ENCODE data around the gene TMEM171.

TMEM171 gene

GRCh38 chr5:73120222-73121118 is at the start of gene TMEM171:
TMEM171 (plus strand) TSS chr5:73120575; CDS start chr5:73123374, 2,799 bp downstream.
- no peak within 1 kb of the TSS for H3K4me3 ChIP-seq (ENCODE audit: low read depth, low read length)
- no peak for TF ChIP-seq CTCF (IDR thresholded peaks at IDR 0.05; ENCODE audit: borderline replicate concordance, insufficient read depth, low read depth, low read length)

GRCh38 chr5:73081093-73081492 is 39.3 kb upstream of the TMEM171 start:
- no peak for TF ChIP-seq CTCF (IDR thresholded peaks at IDR 0.05; ENCODE audit: borderline replicate concordance, insufficient read depth, low read depth, low read length)
- no peak overlapping the region for H3K4me3 ChIP-seq (ENCODE audit: low read depth, low read length)

- no peak for TF ChIP-seq CTCF (IDR thresholded peaks at IDR 0.05; ENCODE audit: borderline replicate concordance, insufficient read depth, low read depth, low read length)
- no peak overlapping the region for H3K4me3 ChIP-seq (ENCODE audit: low read depth, low read length)
Observed at GRCh38 chr5:73088026-73088425, 32.3 kb upstream of the TMEM171 start.

- H3K4me3 ChIP-seq (ENCODE audit: low read depth, low read length): no peak overlapping the region
- TF ChIP-seq CTCF (IDR thresholded peaks at IDR 0.05; ENCODE audit: borderline replicate concordance, insufficient read depth, low read depth, low read length): no peak
Observed at GRCh38 chr5:73093943-73094342, 26.4 kb upstream of the TMEM171 start.

- no peak overlapping the region for H3K4me3 ChIP-seq (ENCODE audit: low read depth, low read length)
- no peak for TF ChIP-seq CTCF (IDR thresholded peaks at IDR 0.05; ENCODE audit: borderline replicate concordance, insufficient read depth, low read depth, low read length)
Observed at GRCh38 chr5:73094415-73094814, 26.0 kb upstream of the TMEM171 start.

GRCh38 chr5:73095564-73096238 is 24.7 kb upstream of the TMEM171 start:
- no peak for TF ChIP-seq CTCF (IDR thresholded peaks at IDR 0.05; ENCODE audit: borderline replicate concordance, insufficient read depth, low read depth, low read length)
- H3K4me3 ChIP-seq (ENCODE audit: low read depth, low read length): no peak overlapping the region

GRCh38 chr5:73096239-73096575 is 24.2 kb upstream of the TMEM171 start:
- no peak for TF ChIP-seq CTCF (IDR thresholded peaks at IDR 0.05; ENCODE audit: borderline replicate concordance, insufficient read depth, low read depth, low read length)
- H3K4me3 ChIP-seq (ENCODE audit: low read depth, low read length): no peak overlapping the region
